Parathyroid adenoma (tissue), 2 donors: ENCODE measurements around the gene PWWP2B.

Experiments used
- H2AFZ ChIP-seq: fragments of 300-600 bp; sonication (generic); one replicate; pipeline ENCODE4 v1.7.0; 2017; ENCODE audit warnings: antibody characterized with exemption, mild to moderate bottlenecking
- H3K27ac ChIP-seq: fragments of 300-600 bp; sonication (generic); one replicate; pipeline ENCODE4 v1.7.0; 2017
- H3K27me3 ChIP-seq: fragments of 300-600 bp; sonication (generic); one replicate; pipeline ENCODE4 v1.7.0; 2017; ENCODE audit warnings: low read length; ENCODE audit not compliant: control insufficient read depth, insufficient read depth
- H3K36me3 ChIP-seq: fragments of 300-600 bp; sonication (generic); one replicate; pipeline ENCODE4 v1.7.0; 2017; ENCODE audit warnings: low read length; ENCODE audit not compliant: control insufficient read depth, insufficient read depth
- H3K4me1 ChIP-seq: fragments of 300-600 bp; sonication (generic); one replicate; pipeline ENCODE4 v1.7.0; 2017; ENCODE audit warnings: control low read depth
- H3K4me2 ChIP-seq: fragments of 300-600 bp; sonication (generic); one replicate; pipeline ENCODE4 v1.7.0; 2017; ENCODE audit warnings: low read length
- H3K4me3 ChIP-seq: fragments of 300-600 bp; sonication (generic); one replicate; pipeline ENCODE4 v1.7.0; 2017; ENCODE audit warnings: low read depth, low read length
- H3K79me2 ChIP-seq: fragments of 300-600 bp; sonication (generic); one replicate; pipeline ENCODE4 v1.7.0; 2017; ENCODE audit warnings: control low read depth
- H3K9ac ChIP-seq: fragments of 300-600 bp; sonication (generic); one replicate; pipeline ENCODE4 v1.7.0; 2017; ENCODE audit warnings: mild to moderate bottlenecking
- H3K9me3 ChIP-seq: fragments of 300-600 bp; sonication (generic); one replicate; pipeline ENCODE4 v1.7.0; 2017; ENCODE audit warnings: low read length; ENCODE audit not compliant: control insufficient read depth
- CTCF ChIP-seq: fragments of 300-600 bp; sonication (generic); IDR thresholded peaks from one replicate; pipeline ENCODE4 v1.7.0; 2017; ENCODE audit warnings: antibody characterized with exemption, mild to moderate bottlenecking
- donor health status: primary hyperparathyroidism.

PWWP2B gene

GRCh38 chr10:132374176-132374575 lies 22.8 kb upstream of the PWWP2B start:
- H3K36me3 ChIP-seq, result no peaks in the 10 kb centered on the region
- H3K4me1 ChIP-seq, result no peaks in the 10 kb centered on the region
- no peak overlapping the region for H3K4me2 ChIP-seq
- no peak overlapping the region for H3K27ac ChIP-seq
- no peaks in the 10 kb centered on the region for H3K9me3 ChIP-seq
- H2AFZ ChIP-seq, result no peak overlapping the region
- no peak overlapping the region for H3K4me3 ChIP-seq
- H3K27me3 ChIP-seq, result no peaks in the 10 kb centered on the region
- H3K79me2 ChIP-seq, result no peaks in the 10 kb centered on the region
- TF ChIP-seq CTCF, result no peak
- H3K9ac ChIP-seq, result no peak overlapping the region

- TF ChIP-seq CTCF, result no peak
- H3K36me3 ChIP-seq, result no peaks in the 10 kb centered on the region
- no peak overlapping the region for H3K27ac ChIP-seq
- no peak overlapping the region for H3K9ac ChIP-seq
- H3K4me3 ChIP-seq, result no peak overlapping the region
- no peaks in the 10 kb centered on the region for H3K27me3 ChIP-seq
- no peak overlapping the region for H2AFZ ChIP-seq
- no peak overlapping the region for H3K4me2 ChIP-seq
- H3K4me1 ChIP-seq, result no peaks in the 10 kb centered on the region
- no peaks in the 10 kb centered on the region for H3K9me3 ChIP-seq
- no peaks in the 10 kb centered on the region for H3K79me2 ChIP-seq
These were observed 22.4 kb upstream of the PWWP2B start for GRCh38 chr10:132374612-132375011.

- Histone ChIP-seq H3K27me3 (no peaks in the 10 kb centered on the region), H3K4me1 (no peaks in the 10 kb centered on the region), H2AFZ (no peak overlapping the region), H3K9ac (no peak overlapping the region), H3K4me2 (no peak overlapping the region), H3K79me2 (no peaks in the 10 kb centered on the region), H3K36me3 (no peaks in the 10 kb centered on the region), H3K4me3 (no peak overlapping the region), H3K9me3 (no peaks in the 10 kb centered on the region), H3K27ac (no peak overlapping the region)
- no peak for TF ChIP-seq CTCF
These were observed 21.7 kb upstream of the PWWP2B start for GRCh38 chr10:132375116-132375794.

DNA sequence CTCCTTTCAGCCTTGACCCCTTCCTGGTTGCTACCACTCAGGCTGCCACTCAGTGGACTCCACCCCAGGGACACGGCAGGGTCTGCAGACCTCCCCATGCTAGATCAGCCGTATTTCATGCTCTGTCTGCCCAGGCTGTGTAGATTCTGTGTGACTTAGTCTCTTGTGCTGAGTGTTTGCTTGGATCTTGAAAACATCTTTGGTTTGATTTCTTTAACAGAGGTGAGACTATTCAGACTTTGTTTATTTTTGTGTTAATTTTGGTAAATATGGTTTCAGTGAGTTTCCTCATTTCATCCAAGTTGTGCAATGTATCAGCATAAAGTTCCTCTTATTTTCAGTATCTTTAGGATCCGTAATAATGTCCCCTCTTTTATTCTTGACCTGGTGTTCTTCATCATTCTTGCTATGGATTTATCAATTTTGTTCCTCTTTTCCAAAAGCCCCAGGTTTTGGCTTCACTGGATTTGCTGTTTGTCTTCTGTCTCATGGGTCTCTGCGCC lies 21.2 kb upstream of the PWWP2B start:
- Histone ChIP-seq H3K4me1 (no peaks in the 10 kb centered on the region), H3K9ac (no peak overlapping the region), H3K27ac (no peak overlapping the region), H3K27me3 (no peaks in the 10 kb centered on the region), H2AFZ (no peak overlapping the region), H3K4me3 (no peak overlapping the region), H3K79me2 (no peaks in the 10 kb centered on the region), H3K36me3 (no peaks in the 10 kb centered on the region), H3K4me2 (no peak overlapping the region), H3K9me3 (no peaks in the 10 kb centered on the region)
- no peak for TF ChIP-seq CTCF

DNA sequence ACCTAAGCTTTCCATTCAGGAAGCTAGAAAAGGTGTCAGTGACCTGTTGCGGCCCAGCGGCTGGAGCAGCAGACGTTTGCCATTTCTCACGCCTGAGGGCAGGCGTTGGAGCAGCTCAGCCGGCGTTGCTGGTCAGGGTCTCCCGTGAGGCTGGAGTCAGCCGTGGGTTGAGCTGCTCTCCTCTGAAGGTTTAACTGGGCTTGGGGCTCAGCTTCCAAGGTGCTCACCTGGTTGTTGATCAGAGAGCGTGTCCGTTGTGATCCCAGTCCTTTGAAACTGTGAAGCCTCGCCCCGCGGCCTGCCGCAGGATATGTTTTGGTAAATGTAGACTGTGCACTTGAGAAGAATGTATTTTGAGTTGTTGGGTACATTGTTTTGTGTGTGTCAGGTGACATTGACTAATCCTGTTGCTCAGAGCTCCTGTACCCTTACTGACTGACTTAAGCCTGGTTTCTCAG lies 20.6 kb upstream of the PWWP2B start:
- H3K9me3 ChIP-seq, result no peaks in the 10 kb centered on the region
- no peak overlapping the region for H2AFZ ChIP-seq
- no peaks in the 10 kb centered on the region for H3K36me3 ChIP-seq
- H3K79me2 ChIP-seq, result no peaks in the 10 kb centered on the region
- H3K4me1 ChIP-seq, result no peaks in the 10 kb centered on the region
- H3K4me2 ChIP-seq, result no peak overlapping the region
- no peaks in the 10 kb centered on the region for H3K27me3 ChIP-seq
- no peak for TF ChIP-seq CTCF
- H3K4me3 ChIP-seq, result no peak overlapping the region
- H3K9ac ChIP-seq, result no peak overlapping the region
- H3K27ac ChIP-seq, result no peak overlapping the region
